Measurements from ENCODE around the gene C18orf63.

DNA sequence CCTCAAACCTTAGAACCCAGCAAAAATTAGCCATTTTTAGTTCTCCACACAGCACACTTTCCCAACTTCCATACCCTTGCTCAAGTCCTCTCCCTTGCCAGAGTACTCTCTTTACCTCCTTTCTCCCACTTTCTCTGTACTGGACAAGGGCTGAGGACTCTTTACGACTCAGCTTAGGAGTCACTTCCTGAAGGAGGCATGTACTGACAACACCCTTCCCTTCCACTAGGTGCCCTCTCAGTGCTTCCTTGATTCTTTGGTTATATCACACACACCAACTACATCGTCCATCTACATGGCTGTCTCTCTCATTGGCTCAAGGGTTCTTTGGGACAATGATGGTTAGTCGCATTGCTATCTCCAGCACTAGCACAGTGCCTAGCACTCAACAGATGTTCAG, 5.2 kb upstream of the C18orf63 start:
- TF ChIP-seq, protein P1, sequence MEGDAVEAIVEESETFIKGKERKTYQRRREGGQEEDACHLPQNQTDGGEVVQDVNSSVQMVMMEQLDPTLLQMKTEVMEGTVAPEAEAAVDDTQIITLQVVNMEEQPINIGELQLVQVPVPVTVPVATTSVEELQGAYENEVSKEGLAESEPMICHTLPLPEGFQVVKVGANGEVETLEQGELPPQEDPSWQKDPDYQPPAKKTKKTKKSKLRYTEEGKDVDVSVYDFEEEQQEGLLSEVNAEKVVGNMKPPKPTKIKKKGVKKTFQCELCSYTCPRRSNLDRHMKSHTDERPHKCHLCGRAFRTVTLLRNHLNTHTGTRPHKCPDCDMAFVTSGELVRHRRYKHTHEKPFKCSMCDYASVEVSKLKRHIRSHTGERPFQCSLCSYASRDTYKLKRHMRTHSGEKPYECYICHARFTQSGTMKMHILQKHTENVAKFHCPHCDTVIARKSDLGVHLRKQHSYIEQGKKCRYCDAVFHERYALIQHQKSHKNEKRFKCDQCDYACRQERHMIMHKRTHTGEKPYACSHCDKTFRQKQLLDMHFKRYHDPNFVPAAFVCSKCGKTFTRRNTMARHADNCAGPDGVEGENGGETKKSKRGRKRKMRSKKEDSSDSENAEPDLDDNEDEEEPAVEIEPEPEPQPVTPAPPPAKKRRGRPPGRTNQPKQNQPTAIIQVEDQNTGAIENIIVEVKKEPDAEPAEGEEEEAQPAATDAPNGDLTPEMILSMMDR (conservative IDR thresholded peaks at IDR 0.05; ENCODE audit: low read length): 0 out of 2 replicates have a peak, but pooled peaks have one; percentile 31
- no peak for TF ChIP-seq EZH2phosphoT487 (IDR thresholded peaks at IDR 0.05; ENCODE audit: borderline replicate concordance, low read depth, low read length)

Data from OCI-LY7 (cell line).